ENCODE data around the gene TMEM51.

- TF ChIP-seq POLR2AphosphoS5 (IDR thresholded peaks at IDR 0.05; ENCODE audit: borderline replicate concordance, low read depth, low read length) (no peak), EZH2 (IDR thresholded peaks at IDR 0.05) (no peak), FOXP2 (optimal IDR thresholded peaks at IDR 0.05; ENCODE audit: control extremely low read depth, extremely low read length, insufficient read depth) (no peak)
These were observed 35.0 kb upstream of the TMEM51 start for GRCh38 chr1:15118579-15118978.

All from SK-N-MC (cell line).